Stomach (tissue), 9 donors: Measurements from ENCODE around the gene DAB1. TPM values are rescaled to one million over a fixed set of nuclear protein-coding genes. Genes with fewer than 3 reads are reported as not detected.
A peak's percentile ranks its signal among the peaks of the same experiment; 100 is the strongest.
"Not testable (repeated sequence)": the region's sequence is repeated elsewhere in the genome, so short reads cannot be mapped to it uniquely, and the experiment has no call there.

ENCODE experiments used
- DNase-seq, 2 donors: peaks; one replicate each; pipeline versions ENCODE4 v3.0.0 to v3.0.0-alpha.2; 2013 to 2019
- H3K27ac ChIP-seq, 5 donors: fragments of 200-600 bp in 4 of 5; sonication (generic) in 4 of 5; one replicate each; pipeline ENCODE4 v1.5.1; 2013 to 2019; ENCODE audit warnings: mild to moderate bottlenecking in 1 of 5, moderate library complexity in 1 of 5
- H3K27me3 ChIP-seq, 3 donors: fragments of 200-600 bp; sonication (generic); one replicate each; pipeline ENCODE4 v1.5.1; 2017 to 2019; ENCODE audit warnings: mixed run types in 1 of 3
- H3K36me3 ChIP-seq, 4 donors: fragments of 200-600 bp; sonication (generic); 1 replicate in 3 of 4; 2 replicates in 1 of 4; pipeline ENCODE4 v1.5.1; 2016 to 2019
- H3K4me1 ChIP-seq, 4 donors: fragments of 200-600 bp; sonication (generic); one replicate each; pipeline ENCODE4 v1.5.1; 2016 to 2019
- H3K4me3 ChIP-seq, 4 donors: fragments of 200-600 bp; sonication (generic) in 3 of 4; one replicate each; pipeline ENCODE4 v1.5.1; 2016 to 2019; ENCODE audit warnings: mild to moderate bottlenecking in 1 of 4
- H3K9me3 ChIP-seq, 4 donors: fragments of 200-600 bp; sonication (generic); one replicate each; pipeline ENCODE4 v1.5.1; 2016 to 2019
- EP300 ChIP-seq: sonication (generic); formaldehyde crosslinking; IDR thresholded peaks from one replicate; pipeline ENCODE4 v1.6.1; 2017; ENCODE audit warnings: antibody characterized with exemption
- POLR2A ChIP-seq, 4 donors: fragments of 450-650 bp; IDR thresholded peaks; one replicate each; pipeline ENCODE4 v1.6.1; 2016; ENCODE audit warnings: antibody characterized with exemption in 4 of 4, control low read depth in 2 of 4, mild to moderate bottlenecking in 1 of 4, moderate library complexity in 1 of 4
- POLR2AphosphoS5 ChIP-seq, 3 donors: sonication (generic); formaldehyde crosslinking; IDR thresholded peaks; one replicate each; pipeline ENCODE4 v1.6.1; 2016; ENCODE audit warnings: antibody characterized with exemption in 3 of 3
- WGBS, 5 donors: extraction: QIAGEN DNeasy Blood & Tissue Kit in 3 of 5; methylation state at CpG; one replicate each; pipeline versions ENCODE4 v1.1.5 to v1.1.7; 2013 to 2018; 5-methylcytosine and 5-hydroxymethylcytosine counted together
- intact Hi-C: fragments of 100-400 bp; cut with DNase I; formaldehyde crosslinking; loops from one replicate; pipeline ENCODE4 v1.15.1; 2023; ENCODE audit warnings: low total_unique reads
- polyA plus RNA-seq, 3 donors: library from polyadenylated mRNA; stranded (reverse); fragments of 200-250 nt; gene quantifications; one replicate each; pipeline ENCODE4 v1.2.3, GENCODE V29; 2013
- total RNA-seq, 5 donors: library from RNA; depleted of rRNA; stranded (reverse); fragments of >200 nt; gene quantifications; one replicate each; pipeline versions ENCODE4 v1.1.0 to v1.2.3, GENCODE V29; 2014 to 2016
- TF ChIP-seq, protein P1 (sequence below), 7 experiments: fragments of 450-650 bp in 4 of 7; fragments of 200-600 bp in 3 of 7; sonication (generic) in 3 of 7; IDR thresholded peaks; one replicate each; pipeline ENCODE4 v1.5.1; 2016 to 2019; ENCODE audit warnings: antibody characterized with exemption in 7 of 7, control low read depth in 2 of 7, mild to moderate bottlenecking in 1 of 7
- donor health status: healthy with polysubstance abuse.
- donor health status: Bipolar disorder and iron deficiency.
- donor health status: healthy.

The DAB1 gene
- total and polyA plus RNA-seq, 8 donors: under 0.01 to 3.5 (median 0.61) TPM; not detected in 1

DNA sequence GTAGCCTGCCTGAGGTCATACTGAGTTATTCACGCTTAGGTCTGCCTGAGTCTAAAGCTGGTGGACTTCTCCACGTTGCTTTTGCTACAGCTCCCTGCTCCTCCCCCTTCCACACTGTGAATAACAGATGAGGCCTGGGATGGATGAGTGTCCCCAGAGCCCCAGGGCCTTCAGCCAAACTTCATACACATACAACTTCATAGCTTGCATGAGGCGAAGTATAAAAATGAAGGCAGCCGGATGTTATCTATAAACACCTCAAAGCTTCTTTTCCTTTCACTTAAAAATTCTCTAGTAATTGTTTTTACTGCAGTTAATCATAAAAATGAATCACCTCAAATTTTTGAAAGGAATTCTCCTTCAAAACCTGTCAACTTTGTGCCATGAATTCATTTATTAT, 70.2 kb downstream of the DAB1 start:
- TF ChIP-seq POLR2AphosphoS5 (IDR thresholded peaks at IDR 0.05) (no peak), EP300 (no peak), POLR2A (IDR thresholded peaks at IDR 0.05) (no peak)
- TF ChIP-seq, protein P1, sequence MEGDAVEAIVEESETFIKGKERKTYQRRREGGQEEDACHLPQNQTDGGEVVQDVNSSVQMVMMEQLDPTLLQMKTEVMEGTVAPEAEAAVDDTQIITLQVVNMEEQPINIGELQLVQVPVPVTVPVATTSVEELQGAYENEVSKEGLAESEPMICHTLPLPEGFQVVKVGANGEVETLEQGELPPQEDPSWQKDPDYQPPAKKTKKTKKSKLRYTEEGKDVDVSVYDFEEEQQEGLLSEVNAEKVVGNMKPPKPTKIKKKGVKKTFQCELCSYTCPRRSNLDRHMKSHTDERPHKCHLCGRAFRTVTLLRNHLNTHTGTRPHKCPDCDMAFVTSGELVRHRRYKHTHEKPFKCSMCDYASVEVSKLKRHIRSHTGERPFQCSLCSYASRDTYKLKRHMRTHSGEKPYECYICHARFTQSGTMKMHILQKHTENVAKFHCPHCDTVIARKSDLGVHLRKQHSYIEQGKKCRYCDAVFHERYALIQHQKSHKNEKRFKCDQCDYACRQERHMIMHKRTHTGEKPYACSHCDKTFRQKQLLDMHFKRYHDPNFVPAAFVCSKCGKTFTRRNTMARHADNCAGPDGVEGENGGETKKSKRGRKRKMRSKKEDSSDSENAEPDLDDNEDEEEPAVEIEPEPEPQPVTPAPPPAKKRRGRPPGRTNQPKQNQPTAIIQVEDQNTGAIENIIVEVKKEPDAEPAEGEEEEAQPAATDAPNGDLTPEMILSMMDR (IDR thresholded peaks at IDR 0.05): no peak
- Histone ChIP-seq H3K9me3 (peaks cover 0 to 4% (median 2%) of the 10 kb centered on the region in 4 donors), H3K4me1 (no peaks in the 10 kb centered on the region), H3K27me3 (no peaks in the 10 kb centered on the region), H3K27ac (no peak overlapping the region), H3K4me3 (no peak overlapping the region), H3K36me3 (no peaks in the 10 kb centered on the region)
- 52 to 74% (median 64%) methylated on average over 4 of the region's 4 CpGs for WGBS, 5 donors
- intact Hi-C loops: no loop called here
- DNase-seq: peak in 1 of 2 donors; percentile 67

DNA sequence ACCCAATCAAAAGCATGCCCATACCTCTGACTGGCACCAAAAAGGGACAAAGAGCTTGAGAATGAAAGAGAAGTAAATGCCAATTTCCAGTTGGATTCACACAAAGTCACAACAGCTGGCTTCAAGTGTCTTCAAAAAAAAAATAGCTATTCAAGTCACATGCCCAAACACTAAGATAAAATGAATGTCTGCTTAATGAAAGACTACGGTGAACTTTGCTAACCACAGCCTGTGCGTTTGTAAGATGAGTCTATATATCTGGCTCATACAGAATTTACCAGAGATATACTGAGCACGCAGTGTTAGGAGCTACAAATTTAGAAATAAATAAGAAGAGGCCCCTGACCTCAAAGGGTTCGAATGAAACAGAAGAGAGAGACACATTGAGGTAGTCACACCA, 73.2 kb downstream of the DAB1 start:
- Histone ChIP-seq H3K27ac (no peak overlapping the region), H3K9me3 (no peaks in the 10 kb centered on the region), H3K4me1 (no peaks in the 10 kb centered on the region), H3K4me3 (no peak overlapping the region), H3K27me3 (no peaks in the 10 kb centered on the region), H3K36me3 (no peaks in the 10 kb centered on the region)
- intact Hi-C loops: no loop called here
- 63 to 73% (median 70%) methylated on average over 4 of the region's 4 CpGs for WGBS, 5 donors
- no peak for DNase-seq
- TF ChIP-seq POLR2AphosphoS5 (IDR thresholded peaks at IDR 0.05) (no peak), EP300 (no peak), POLR2A (IDR thresholded peaks at IDR 0.05) (no peak)
- TF ChIP-seq, protein P1 (IDR thresholded peaks at IDR 0.05): no peak

DNA sequence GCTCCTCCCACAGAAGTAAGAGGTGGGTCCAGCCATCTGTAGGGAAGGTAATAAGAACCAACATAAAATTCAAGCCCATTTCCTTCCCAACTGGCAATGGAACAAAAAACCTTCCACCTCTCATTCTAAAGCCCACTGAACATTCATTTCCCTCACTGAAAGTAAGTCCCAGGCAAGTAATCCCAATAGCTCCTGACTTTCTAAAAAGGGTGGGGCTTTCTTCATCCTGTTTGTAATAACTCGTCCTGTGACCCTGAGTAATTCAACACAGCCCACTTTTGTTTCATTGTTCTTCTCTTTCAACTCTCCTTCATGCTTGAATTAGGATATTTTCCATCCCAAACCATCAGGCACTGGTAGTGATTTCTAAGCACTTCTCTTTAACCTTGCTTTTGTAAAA, 74.9 kb downstream of the DAB1 start:
- no peak overlapping the region for H3K27ac ChIP-seq
- intact Hi-C loops: no loop called here
- no peak for DNase-seq
- H3K9me3 ChIP-seq: no peaks in the 10 kb centered on the region
- H3K27me3 ChIP-seq: no peaks in the 10 kb centered on the region
- 35 to 57% (median 48%) methylated on average over 1 of the region's 1 CpG for WGBS, 5 donors
- no peaks in the 10 kb centered on the region for H3K36me3 ChIP-seq
- H3K4me1 ChIP-seq: no peaks in the 10 kb centered on the region
- TF ChIP-seq, protein P1 (IDR thresholded peaks at IDR 0.05): no peak
- H3K4me3 ChIP-seq: no peak overlapping the region

DNA sequence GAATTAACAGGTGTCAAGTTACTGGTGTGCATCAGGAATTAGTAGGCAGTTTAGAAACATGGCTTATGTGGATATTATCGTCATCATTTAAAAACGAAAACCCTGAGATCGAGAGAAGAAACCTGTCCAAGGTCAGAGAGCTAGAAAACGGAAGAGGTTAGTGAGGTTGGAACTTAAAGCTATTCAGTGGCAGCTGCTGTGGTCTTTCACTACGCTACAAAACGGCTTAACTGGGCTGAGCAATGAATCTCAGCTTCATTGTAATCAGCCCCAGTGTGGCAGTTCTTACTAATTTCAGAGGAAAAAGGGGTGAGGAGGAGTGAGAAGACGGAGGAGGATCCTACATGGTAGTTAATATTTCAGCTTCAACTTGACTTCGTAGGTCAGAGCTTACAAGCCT, 77.9 kb downstream of the DAB1 start:
- intact Hi-C loops: no loop called here
- Histone ChIP-seq H3K27me3 (no peaks in the 10 kb centered on the region), H3K27ac (no peak overlapping the region), H3K4me3 (no peak overlapping the region), H3K4me1 (no peaks in the 10 kb centered on the region), H3K9me3 (no peaks in the 10 kb centered on the region), H3K36me3 (no peaks in the 10 kb centered on the region)
- WGBS, 5 donors: 83 to 93% (median 85%) methylated on average over 8 of the region's 8 CpGs
- DNase-seq: no peak
- TF ChIP-seq EP300 (no peak), POLR2A (IDR thresholded peaks at IDR 0.05) (no peak), POLR2AphosphoS5 (IDR thresholded peaks at IDR 0.05) (no peak)
- TF ChIP-seq, protein P1 (IDR thresholded peaks at IDR 0.05): no peak

DNA sequence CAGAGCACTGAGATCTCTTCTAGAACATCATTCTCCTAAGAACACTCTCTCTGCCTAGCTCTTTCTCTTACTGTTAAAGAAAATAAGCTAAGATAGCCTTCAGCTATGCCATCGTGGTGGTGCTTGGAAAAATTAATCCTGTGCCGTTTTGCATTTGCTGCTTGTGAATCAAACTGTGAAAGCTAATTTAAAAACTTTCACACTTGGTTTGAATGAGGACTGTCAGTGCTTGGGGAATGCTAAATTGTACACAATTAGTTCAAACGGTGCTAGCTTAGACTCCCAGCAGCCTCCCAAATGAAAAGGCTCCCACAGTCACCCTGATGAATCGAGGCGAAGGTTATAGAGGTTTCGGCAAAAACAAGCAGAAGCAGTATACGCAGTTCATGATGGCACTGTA, 79.6 kb downstream of the DAB1 start:
- Histone ChIP-seq H3K27ac (no peak overlapping the region), H3K27me3 (no peaks in the 10 kb centered on the region), H3K36me3 (no peaks in the 10 kb centered on the region), H3K9me3 (no peaks in the 10 kb centered on the region), H3K4me1 (no peaks in the 10 kb centered on the region), H3K4me3 (no peak overlapping the region)
- WGBS, 5 donors: 82 to 87% (median 84%) methylated on average over 7 of the region's 7 CpGs
- intact Hi-C loops: no loop called here
- no peak for DNase-seq
- TF ChIP-seq POLR2AphosphoS5 (IDR thresholded peaks at IDR 0.05) (no peak), POLR2A (IDR thresholded peaks at IDR 0.05) (no peak), EP300 (no peak)
- TF ChIP-seq, protein P1 (IDR thresholded peaks at IDR 0.05): no peak

DNA sequence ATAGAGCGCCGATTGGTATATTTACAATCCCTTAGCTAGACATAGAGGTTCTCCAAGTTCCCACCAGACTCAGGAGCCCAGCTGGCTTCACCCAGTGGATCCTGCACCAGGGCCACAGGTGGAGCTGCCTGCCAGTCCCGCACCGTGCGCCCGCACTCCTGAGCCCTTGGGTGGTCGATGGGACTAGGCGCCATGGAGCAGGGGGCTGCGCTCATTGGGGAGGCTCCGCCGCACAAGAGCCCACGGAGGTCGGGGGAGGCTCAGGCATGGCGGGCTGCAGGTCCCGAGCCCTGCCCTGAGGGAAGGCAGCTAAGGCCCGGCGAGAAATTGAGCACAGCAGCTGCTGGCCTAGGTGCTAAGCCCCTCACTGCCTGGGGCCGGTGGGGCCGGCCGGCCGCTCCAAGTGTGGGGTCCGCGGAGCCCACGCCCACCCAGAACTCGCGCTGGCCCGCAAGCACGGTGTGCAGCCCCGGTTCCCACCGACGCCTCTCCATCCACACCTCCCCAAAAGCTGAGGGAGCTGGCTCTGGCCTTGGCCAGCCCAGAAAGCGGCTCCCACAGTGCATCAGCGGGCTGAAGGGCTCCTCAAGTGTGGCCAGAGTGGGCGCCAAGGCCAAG, 80.5 kb downstream of the DAB1 start:
- WGBS, 5 donors: 88 to 93% (median 93%) methylated on average over 23 to 34 of the region's 34 CpGs
- DNase-seq, H3K9me3 ChIP-seq: not testable (repeated sequence)

More for the DNA sequence above, 80.5 kb downstream of the DAB1 start:
- H3K27ac ChIP-seq, H3K36me3 ChIP-seq, H3K4me1 ChIP-seq, intact Hi-C loops, H3K27me3 ChIP-seq, H3K4me3 ChIP-seq: not testable (repeated sequence)
